GM04504 (cell line): ENCODE results near the gene LPGAT1.
"Not testable (repeated sequence)": the region's sequence is repeated elsewhere in the genome, so short reads cannot be mapped to it uniquely, and the experiment has no call there.

Source experiments
- DNase-seq: peaks from one replicate; pipeline ENCODE4 v3.0.0-alpha.2; 2012; ENCODE audit warnings: low read depth

The LPGAT1 gene

GRCh38 chr1:211704543-211704942 lies 126.0 kb downstream of the LPGAT1 start:
- DNase-seq = no peak

GRCh38 chr1:211703812-211704537 lies 126.6 kb downstream of the LPGAT1 start:
- no peak for DNase-seq

DNA sequence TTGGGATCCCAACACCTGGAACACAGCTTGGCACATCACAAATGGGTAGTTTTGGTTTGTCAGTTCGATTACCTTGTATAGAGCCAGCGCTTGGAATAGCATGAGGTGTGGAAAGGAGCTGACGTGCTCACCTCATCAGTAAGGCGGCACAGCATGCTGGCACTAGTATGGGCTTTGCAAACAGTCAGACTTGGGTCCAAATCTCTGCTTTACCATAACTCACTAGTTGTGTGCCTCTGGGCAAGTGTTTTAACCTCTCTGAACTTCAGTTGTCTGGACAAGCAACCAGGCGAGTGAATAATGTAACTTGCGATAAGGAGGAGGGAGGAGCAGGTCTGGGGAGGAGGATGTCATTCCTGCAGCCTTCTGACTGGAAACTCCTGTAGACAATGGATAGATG lies 128.8 kb downstream of the LPGAT1 start:
- DNase-seq = no peak

DNA sequence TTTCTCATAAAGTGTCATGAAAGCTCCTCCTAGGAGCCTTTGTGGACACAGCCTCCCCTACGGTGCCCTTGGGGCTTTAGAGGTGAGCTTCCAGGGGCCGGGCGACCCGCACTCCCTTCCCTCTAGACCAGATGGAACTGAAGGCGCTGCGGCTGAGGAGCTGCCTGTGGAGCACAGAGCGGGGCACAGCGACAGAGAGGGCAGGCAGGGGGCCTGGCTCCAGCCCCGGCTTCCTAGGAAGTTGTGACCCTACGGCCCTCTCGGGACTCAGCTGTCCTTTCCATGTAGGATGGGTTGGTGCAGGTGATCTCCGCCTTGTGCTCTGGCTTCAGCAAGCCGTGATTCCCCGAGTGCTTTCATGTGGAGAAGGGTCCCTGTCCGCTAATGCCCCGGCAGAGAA lies 131.5 kb downstream of the LPGAT1 start:
- DNase-seq = no peak

DNA sequence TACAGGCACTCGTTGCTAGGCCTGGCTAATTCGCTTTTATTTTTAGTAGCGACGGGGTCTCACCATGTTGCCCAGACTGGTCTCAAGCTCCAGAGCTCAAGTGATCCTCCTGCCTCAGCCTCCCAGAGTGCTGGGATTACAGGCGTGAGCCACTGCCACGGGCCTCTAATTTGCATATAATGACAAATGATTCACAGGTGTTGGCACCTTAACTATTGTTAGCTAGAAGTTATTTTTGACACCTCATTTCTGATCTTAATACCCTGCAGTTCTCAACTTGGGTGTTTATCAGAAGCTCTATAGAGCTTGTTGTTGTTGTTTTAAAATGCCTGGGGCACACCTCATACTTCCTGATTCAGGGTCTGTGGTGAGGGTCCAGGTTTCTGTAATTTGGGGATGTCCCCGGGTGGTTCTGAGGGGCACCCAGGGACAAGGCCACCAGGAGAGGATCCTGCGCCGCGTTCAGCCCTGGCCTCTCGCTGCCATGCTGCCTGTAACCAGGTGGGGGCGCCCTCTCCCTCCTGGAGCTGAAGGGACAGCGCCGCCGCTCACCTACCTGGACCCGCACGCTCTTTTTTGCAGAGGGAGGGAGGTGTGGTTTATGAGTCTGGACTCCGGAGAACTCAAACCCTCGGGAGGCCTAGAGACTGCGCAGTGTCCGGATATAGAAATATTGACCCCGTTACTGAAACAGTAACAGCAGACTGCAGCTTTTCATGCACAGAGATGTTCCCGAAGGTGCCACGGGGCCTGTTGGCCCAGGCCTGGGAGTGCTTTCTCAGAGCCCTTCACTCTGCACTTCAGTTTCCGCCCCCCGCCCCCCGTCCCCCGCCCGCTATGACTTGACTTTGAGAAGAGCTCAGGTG lies 132.2 kb downstream of the LPGAT1 start:
- DNase-seq = no peak

DNA sequence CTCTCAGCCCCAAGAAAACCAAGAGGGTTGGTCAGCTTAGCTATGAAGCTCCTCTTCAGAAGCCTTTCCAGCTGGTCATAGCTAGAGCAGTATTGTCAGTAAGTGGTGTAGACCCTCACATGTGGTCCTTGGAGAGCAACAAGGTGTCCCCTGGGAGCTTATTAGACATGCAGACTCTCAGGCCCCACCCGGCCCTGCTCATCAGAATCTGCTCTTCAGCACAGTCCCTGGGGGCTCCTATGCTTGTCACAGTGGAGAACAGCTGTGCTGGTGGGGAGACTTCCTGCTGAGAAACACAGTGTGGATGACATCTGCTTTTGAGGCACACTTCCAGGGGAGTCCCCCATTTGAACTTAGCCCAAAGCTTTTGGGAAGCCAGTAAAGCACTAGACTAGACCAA lies 133.2 kb downstream of the LPGAT1 start:
- no peak for DNase-seq

DNA sequence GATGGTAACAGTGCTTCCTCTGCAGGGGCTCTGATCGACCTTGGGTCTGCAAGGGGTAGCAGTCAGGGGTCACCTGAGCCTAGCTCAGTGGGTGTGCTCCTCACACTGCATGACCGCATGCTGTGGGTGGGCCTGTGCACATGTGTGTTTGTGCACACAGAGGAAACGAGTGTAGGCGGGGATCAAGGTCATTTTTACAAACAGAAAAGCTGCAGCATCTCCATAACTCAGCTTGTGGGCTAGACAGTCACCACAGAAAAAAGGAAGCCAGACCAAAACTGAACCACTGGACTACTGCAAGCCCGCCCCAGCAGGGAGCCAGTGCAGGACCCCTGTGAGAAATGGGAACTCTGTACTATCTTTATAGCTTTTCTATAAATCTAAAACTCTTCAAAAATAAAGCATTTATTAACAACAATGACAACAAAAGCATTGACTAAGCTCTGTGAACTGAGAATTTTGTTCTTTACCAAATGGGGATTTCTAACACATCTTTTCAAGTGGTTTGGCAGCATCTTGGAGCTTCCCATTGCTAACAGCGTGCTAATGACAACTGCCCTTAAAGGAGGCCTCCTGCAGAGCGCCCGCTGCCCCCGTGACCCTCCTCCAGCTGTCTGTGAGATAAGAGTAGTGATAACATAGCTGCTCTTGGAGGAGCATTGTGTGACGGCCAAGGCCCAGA lies 135.3 kb downstream of the LPGAT1 start:
- no peak for DNase-seq

GRCh38 chr1:211693911-211694310 lies 136.7 kb downstream of the LPGAT1 start:
- DNase-seq = not testable (repeated sequence)
